COLO668 (cell line): Measurements from ENCODE around the gene SUSD6.
A peak's percentile ranks its signal among the peaks of the same experiment; 100 is the strongest.

Experiments used
- DNase-seq: peaks from one replicate; lab custom pipeline; 2025; ENCODE audit not compliant: unreplicated experiment; lab: John Stamatoyannopoulos, UW

The SUSD6 gene

GRCh38 chr14:69671365-69672030 lies 60.1 kb downstream of the SUSD6 start:
- no peak for DNase-seq

DNA sequence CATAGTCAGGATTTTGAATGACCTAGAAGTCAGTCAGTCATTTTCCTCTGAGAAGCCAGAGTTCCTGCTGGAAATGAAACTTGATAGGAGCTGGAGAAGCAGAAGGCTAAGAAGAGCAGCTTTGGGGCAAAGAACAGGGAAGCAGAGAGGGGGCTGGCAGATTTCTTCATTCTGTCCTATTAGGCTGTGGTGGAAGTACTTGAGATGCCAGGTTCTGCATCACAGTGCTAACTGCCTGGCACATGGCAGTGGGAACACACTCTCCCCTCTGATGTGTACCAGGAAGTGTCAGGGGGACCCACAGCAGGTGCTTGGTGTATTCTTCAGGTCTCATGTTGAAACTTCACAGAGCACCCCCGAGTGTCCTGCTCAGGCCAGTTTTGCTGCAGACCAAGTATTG lies 61.0 kb downstream of the SUSD6 start:
- no peak for DNase-seq

GRCh38 chr14:69673104-69673503 lies 61.7 kb downstream of the SUSD6 start:
- DNase-seq: no peak

- DNase-seq: no peak
These were observed 62.3 kb downstream of the SUSD6 start for GRCh38 chr14:69673578-69674305.

GRCh38 chr14:69674546-69675244 lies 63.3 kb downstream of the SUSD6 start:
- no peak for DNase-seq

DNA sequence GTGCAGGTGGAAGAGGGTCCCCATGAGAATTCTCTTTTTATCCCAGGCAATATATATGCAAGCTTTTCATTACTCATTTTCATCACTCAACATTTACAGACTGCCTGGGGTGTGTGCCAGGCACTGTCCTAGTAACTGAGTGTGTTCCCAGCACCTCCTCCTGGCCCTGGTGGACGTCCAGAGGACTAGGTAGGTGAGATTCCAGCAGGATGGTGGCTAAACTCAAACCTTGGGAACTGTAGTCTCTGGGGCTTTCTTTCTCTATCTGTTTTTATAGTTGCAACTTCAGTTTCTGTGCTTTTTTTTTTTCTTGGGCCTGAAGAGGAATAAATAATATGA lies 63.8 kb downstream of the SUSD6 start:
- DNase-seq: no peak

DNA sequence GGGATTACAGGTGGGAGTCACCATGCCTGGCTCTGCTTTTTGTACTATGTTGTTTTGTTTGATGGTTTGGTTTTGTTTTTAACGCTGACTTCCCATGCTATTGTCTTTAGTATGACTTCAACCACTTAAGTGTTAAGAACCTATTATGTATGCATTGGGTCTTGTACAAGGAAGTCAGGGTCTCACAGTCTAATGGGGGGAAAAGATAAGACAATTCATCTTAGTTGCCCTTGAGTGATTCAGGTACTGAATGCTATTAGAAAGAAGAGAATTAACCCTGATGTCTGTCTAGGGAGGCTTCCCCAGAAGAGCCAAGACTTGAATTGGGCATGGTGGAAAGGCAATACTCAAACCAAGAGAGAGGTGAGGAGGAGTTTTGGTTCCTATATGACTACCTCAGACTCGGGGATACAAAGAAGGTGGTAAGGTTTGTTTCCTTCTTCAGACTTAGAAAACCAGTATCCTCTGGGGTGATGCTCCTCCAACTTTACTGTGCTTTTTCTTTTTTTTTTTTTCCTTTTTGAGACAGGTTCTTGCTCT lies 64.6 kb downstream of the SUSD6 start:
- no peak for DNase-seq

GRCh38 chr14:69676723-69677122 lies 65.3 kb downstream of the SUSD6 start:
- DNase-seq: no peak

GRCh38 chr14:69680297-69680696 lies 68.9 kb downstream of the SUSD6 start:
- DNase-seq: no peak

DNA sequence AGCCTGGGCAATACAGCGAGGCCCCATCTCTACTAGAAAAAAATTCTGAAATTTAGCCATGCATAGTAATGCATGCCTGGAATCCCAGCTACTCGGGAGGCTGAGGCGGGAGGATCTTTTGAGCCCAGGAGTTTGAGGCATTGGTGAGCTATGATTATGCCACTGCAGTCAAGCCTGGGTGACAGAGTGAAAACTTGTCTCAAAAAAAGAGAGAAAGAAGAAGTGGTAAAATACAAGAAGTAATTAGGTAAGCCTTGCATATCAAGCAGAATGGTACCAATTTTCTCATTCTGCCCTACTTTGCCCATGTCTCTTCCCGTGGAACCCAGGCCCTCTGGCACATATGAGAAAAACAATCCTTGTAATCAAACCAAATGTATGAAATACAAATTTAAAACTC lies 70.7 kb downstream of the SUSD6 start:
- no peak for DNase-seq

GRCh38 chr14:69682621-69683263 lies 71.3 kb downstream of the SUSD6 start:
- no peak for DNase-seq

DNA sequence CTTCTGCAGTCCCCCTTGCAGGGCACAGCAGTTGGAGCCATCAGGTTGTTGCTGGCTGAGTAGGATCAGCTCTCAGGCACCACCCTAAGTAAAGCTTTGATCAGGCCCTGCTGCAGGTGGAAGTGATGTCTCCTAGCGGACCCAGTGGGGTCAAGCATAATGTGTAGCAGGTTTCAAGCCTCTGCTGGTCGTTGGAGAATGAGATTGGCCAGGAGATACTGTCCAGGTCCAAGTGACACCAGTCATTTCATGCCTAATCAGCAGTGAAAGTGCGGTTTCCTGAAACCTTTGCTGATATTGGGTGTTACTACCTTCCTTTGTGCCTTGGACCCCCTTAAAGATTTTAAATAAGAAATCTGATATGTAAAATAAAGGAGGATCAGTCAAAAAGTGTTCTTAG lies 72.6 kb downstream of the SUSD6 start:
- DNase-seq: no peak

DNA sequence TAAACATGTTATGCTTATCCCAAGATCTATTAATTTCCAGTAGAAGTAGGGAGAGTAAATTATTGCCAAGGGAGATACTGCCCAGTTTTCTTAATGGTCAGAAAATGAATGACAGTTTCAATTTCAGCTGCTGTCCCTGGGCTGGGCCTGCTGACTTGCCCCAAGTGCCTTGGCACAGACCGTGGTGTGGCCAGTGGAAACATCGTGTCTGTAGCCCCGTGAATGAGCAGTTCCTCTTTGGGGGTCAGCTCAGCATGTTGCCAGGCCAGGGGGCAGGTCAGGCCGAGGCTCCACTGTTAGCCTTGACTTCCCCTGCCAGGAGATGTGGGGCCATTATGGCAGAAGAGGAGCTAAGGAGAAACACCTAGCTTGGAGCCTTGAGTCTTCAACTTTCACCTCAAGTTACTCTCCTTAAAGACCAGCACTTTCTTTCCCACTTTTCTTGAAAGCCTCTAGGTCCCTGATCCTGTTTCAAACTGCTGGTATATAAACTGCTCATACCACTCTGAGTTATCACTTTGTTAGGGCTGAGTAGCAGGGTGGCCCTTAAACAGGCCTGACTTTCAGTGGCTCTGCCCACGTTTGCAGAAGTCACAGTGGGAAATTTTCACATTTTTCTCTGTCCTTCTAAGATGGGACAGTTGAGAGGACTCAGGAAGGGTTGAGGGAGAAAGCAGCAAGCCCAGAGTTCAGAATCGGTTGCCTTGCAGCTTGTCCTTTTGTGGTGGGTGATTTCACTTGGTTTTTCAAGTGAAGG lies 73.2 kb downstream of the SUSD6 start:
- no peak for DNase-seq

DNA sequence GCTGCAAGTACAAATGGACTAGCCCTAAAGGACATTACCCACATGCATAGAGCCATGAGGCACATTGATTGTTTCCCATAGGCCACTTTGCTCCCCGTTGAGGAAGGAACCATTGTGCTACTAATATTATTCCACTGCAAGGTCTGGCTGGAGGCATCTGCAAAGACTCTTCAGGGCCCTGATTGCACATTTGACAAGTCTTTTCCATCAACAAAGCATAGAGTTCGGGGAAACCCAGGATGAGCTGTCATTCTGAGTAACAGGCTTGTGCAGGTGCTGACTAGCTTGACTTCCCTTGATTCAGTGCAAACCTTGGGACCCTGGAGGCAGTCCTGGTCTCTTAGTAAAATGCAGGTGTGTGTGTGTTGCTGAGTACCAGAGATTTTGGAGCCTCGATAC lies 73.8 kb downstream of the SUSD6 start:
- DNase-seq: peak; percentile 46

DNA sequence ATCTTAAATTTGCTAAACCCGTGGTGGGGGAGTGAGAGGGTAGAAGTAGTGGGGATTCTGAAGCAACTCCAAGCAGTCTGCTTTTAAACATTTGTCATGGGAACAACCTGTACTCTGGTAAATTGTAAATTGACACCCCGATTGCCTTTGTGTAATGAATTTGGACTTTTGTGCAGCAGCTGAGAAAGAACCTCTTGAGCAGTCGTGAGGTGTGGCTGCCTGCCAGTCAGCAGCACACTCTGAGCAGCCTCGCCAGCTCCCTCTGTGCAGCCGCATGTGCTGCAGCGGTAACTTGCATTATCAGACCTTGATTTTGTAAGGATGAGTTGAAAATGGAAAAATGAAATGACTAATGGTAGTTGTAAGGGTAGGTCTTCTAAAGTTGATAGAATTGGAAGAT lies 74.3 kb downstream of the SUSD6 start:
- peak; percentile 75 for DNase-seq

- DNase-seq: no peak
These were observed 76.4 kb downstream of the SUSD6 start for GRCh38 chr14:69687606-69688298.

DNA sequence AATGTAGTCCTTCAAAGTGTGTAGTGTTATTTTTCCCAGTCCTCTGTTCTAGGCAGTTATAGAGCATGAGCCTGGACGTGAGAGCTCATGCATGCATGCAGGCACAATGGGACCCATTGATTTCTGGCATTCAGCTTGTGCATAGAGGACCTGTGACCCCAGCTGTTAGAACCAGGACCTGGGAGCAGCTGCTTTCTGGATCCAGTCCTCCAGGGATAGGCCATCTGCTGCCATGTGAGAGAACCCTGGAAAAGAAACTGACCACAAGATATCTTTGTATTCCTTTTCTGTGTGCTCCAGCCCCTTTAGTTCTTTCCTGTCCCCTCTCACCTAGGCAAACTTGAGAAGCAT lies 76.9 kb downstream of the SUSD6 start:
- DNase-seq: peak; percentile 26

DNA sequence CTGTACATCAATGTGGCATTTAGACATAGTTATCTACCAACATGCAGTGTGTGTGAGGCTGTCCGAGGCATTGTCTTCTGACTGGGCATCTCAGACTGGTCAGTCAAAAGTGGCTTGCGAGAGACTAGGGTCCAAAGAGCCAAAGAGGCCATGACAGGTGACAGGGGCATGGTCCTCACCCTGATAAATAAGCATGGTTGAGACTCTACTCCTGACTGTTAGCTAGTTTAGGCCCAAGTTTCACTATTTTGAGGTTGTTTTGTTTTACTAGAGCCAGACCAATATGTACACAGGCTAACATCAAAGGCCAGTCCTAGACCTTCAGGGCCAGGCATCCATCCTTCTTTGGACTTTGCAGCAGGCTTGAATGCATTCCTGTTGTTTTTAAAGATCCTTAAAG lies 78.6 kb downstream of the SUSD6 start:
- DNase-seq: no peak

- DNase-seq: no peak
These were observed 81.2 kb downstream of the SUSD6 start for GRCh38 chr14:69692594-69692993.

- DNase-seq: peak; percentile 71
These were observed 81.7 kb downstream of the SUSD6 start for GRCh38 chr14:69693145-69693544.
